Prostate gland (tissue), 2 donors: Measurements from ENCODE around the gene GTF3A.

Experiments used
- CTCF ChIP-seq, 4 experiments: fragments of 200-600 bp in 2 of 4; fragments of 450-650 bp in 2 of 4; sonication (generic) in 2 of 4; IDR thresholded peaks; 1 replicate in 3 of 4; 2 replicates in 1 of 4; pipeline ENCODE4 v1.5.1; 2016 to 2019; ENCODE audit warnings: antibody characterized with exemption in 4 of 4, mild to moderate bottlenecking in 2 of 4, moderate library complexity in 2 of 4
- POLR2A ChIP-seq: fragments of 450-650 bp; IDR thresholded peaks from one replicate; pipeline ENCODE4 v1.6.1; 2016; ENCODE audit warnings: antibody characterized with exemption, mild to moderate bottlenecking
- POLR2AphosphoS5 ChIP-seq: sonication (generic); formaldehyde crosslinking; IDR thresholded peaks from one replicate; pipeline ENCODE4 v1.6.1; 2017; ENCODE audit warnings: antibody characterized with exemption

- TF ChIP-seq CTCF (IDR thresholded peaks at IDR 0.05) = no peak
- TF ChIP-seq POLR2A = no peak
- TF ChIP-seq POLR2AphosphoS5 = no peak
These were observed 42.1 kb downstream of the GTF3A start for GRCh38 chr13:27466513-27466912.
